Measurements from ENCODE around the gene H3-3A. TPM values are rescaled to one million over a fixed set of nuclear protein-coding genes. Genes with fewer than 3 reads are reported as not detected.

Gene H3-3A
- total and polyA plus RNA-seq, 9 donors, result 266 to 590 (median 447) TPM

GRCh38 chr1:226098870-226099835, 36.6 kb downstream of the H3-3A start:
- 79 to 88% (median 88%) methylated on average over 3 of the region's 3 CpGs for WGBS, 3 donors
- no peaks in the 10 kb centered on the region for H3K27me3 ChIP-seq
- no peaks in the 10 kb centered on the region for H3K36me3 ChIP-seq
- no peak for DNase-seq
- no peak overlapping the region for H3K4me3 ChIP-seq
- intact Hi-C loops (cut with DNase I), result no loop called here
- TF ChIP-seq EP300 (IDR thresholded peaks at IDR 0.05) (no peak), CTCF (IDR thresholded peaks at IDR 0.05) (no peak), POLR2A (IDR thresholded peaks at IDR 0.05) (no peak)
- no peaks in the 10 kb centered on the region for H3K9me3 ChIP-seq
- H3K27ac ChIP-seq, result no peak overlapping the region
- peaks cover 2% of the 10 kb centered on the region for H3K4me1 ChIP-seq (ENCODE audit: insufficient read depth)

GRCh38 chr1:226100436-226101391, 38.2 kb downstream of the H3-3A start:
- peak in 1 of 5 donors; percentile 53 for DNase-seq
- intact Hi-C loops (cut with DNase I), result loop anchor here in 1 of 4 donors (2.0 kb wide), 1 partner anchor 18 kb away; no protein-coding TSS in a partner anchor
- TF ChIP-seq EP300 (IDR thresholded peaks at IDR 0.05) (no peak), CTCF (IDR thresholded peaks at IDR 0.05) (no peak), POLR2A (IDR thresholded peaks at IDR 0.05) (no peak)
- 10 to 14% (median 11%) methylated on average over 32 of the region's 32 CpGs for WGBS, 3 donors
- peaks cover 2% of the 10 kb centered on the region for H3K4me1 ChIP-seq (ENCODE audit: insufficient read depth)
- H3K27me3 ChIP-seq, result no peaks in the 10 kb centered on the region
- H3K27ac ChIP-seq, result no peak overlapping the region
- no peaks in the 10 kb centered on the region for H3K9me3 ChIP-seq
- H3K36me3 ChIP-seq, result no peaks in the 10 kb centered on the region
- H3K4me3 ChIP-seq, result peak overlapping the region; percentile 34

- intact Hi-C loops (cut with DNase I), result no loop called here
- TF ChIP-seq CTCF (IDR thresholded peaks at IDR 0.05) (no peak), EP300 (IDR thresholded peaks at IDR 0.05) (no peak), POLR2A (IDR thresholded peaks at IDR 0.05) (no peak)
- Histone ChIP-seq H3K27ac (no peak overlapping the region), H3K27me3 (no peaks in the 10 kb centered on the region), H3K4me3 (no peak overlapping the region), H3K4me1 (ENCODE audit: insufficient read depth) (peaks cover 2% of the 10 kb centered on the region), H3K36me3 (no peaks in the 10 kb centered on the region), H3K9me3 (no peaks in the 10 kb centered on the region)
- whole genome bisulfite sequencing, 3 donors, result 65 to 79% (median 77%) methylated on average over 8 of the region's 8 CpGs
- no peak for DNase-seq
These were observed 42.2 kb downstream of the H3-3A start for GRCh38 chr1:226104671-226105121.
